ENCODE results near the gene NDUFS7.

NDUFS7 gene
- 27.4 to 33.9 (median 32.2) reads per million in 3 donors for total RNA-seq

GRCh38 chr19:1383312-1384084, at the start of gene NDUFS7:
Gene NDUFS7 (plus strand): TSS chr19:1383907. CDS start chr19:1383927, 20 bp downstream.
- Histone ChIP-seq H3K4me3 (ENCODE audit: insufficient read depth, low read depth, low read length, poor library complexity, severe bottlenecking) (peak within 1 kb of the TSS; percentile 94), H3K9me3 (ENCODE audit: control insufficient read depth, low read length) (no peaks in the 10 kb centered on the region), H3K4me1 (ENCODE audit: control insufficient read depth, insufficient read depth, low read length, poor library complexity, severe bottlenecking) (peaks cover 9% of the 10 kb centered on the region), H3K27ac (ENCODE audit: insufficient read depth, low read length, poor library complexity, severe bottlenecking) (peak within 1 kb of the TSS; percentile 72), H3K27me3 (replicated peaks; ENCODE audit: control insufficient read depth, insufficient read depth, low read length, poor library complexity, severe bottlenecking) (no peaks in the 10 kb centered on the region), H3K36me3 (ENCODE audit: control insufficient read depth, insufficient read depth, low read length) (peaks cover 6% of the 10 kb centered on the region)
- peak; percentile 86 to 93 (median 89) for DNase-seq

- DNase-seq, result no peak
- no peaks in the 10 kb centered on the region for H3K9me3 ChIP-seq (ENCODE audit: control insufficient read depth, low read length)
- no peak overlapping the region for H3K27ac ChIP-seq (ENCODE audit: insufficient read depth, low read length, poor library complexity, severe bottlenecking)
- no peaks in the 10 kb centered on the region for H3K36me3 ChIP-seq (ENCODE audit: control insufficient read depth, insufficient read depth, low read length)
- no peaks in the 10 kb centered on the region for H3K4me1 ChIP-seq (ENCODE audit: control insufficient read depth, insufficient read depth, low read length, poor library complexity, severe bottlenecking)
- no peaks in the 10 kb centered on the region for H3K27me3 ChIP-seq (replicated peaks; ENCODE audit: control insufficient read depth, insufficient read depth, low read length, poor library complexity, severe bottlenecking)
- no peak overlapping the region for H3K4me3 ChIP-seq (ENCODE audit: insufficient read depth, low read depth, low read length, poor library complexity, severe bottlenecking)
These were observed 47.5 kb upstream of the NDUFS7 start for GRCh38 chr19:1336079-1336684.

DNA sequence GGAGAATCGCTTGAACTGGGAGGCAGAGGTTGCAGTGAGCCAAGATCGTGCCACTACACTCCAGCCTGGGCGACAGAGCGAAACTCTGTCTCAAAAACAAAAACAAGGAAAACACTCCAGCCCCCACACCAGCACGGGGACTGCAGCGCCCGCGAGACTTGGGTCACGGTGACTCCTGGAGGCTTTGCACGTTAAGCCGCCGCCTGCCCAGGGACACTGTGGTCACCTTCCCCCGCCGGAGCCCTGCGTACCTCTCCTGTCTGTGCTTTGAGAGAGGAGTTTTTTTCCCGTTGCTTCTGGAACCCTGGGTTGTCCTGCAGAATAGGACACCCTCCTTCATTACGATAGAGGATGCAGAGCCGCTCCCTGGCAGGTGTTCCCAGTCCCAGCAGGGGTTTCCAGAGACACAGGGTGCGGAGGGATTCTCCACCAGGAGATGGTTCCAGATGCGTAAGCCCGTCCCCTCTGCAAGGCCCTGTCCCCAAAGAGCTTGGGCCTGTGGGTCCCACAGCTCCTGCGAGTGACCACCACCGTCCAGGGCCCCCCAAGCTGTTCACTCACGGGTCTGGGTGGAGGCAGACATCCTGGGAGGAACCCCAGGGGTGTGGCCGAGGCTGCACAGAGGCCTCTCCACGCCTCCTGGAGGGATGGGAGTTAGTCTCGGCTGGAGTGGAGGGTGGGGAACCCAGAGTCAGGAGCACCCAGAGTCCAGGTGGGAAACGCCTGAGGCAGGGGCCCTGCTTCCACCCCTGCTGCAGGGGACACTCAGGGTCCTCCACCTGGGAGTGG, 42.8 kb upstream of the NDUFS7 start:
- DNase-seq, result no peak
- Histone ChIP-seq H3K4me1 (ENCODE audit: control insufficient read depth, insufficient read depth, low read length, poor library complexity, severe bottlenecking) (no peaks in the 10 kb centered on the region), H3K27ac (ENCODE audit: insufficient read depth, low read length, poor library complexity, severe bottlenecking) (no peak overlapping the region), H3K4me3 (ENCODE audit: insufficient read depth, low read depth, low read length, poor library complexity, severe bottlenecking) (no peak overlapping the region), H3K9me3 (ENCODE audit: control insufficient read depth, low read length) (no peaks in the 10 kb centered on the region), H3K27me3 (replicated peaks; ENCODE audit: control insufficient read depth, insufficient read depth, low read length, poor library complexity, severe bottlenecking) (no peaks in the 10 kb centered on the region), H3K36me3 (ENCODE audit: control insufficient read depth, insufficient read depth, low read length) (no peaks in the 10 kb centered on the region)

DNA sequence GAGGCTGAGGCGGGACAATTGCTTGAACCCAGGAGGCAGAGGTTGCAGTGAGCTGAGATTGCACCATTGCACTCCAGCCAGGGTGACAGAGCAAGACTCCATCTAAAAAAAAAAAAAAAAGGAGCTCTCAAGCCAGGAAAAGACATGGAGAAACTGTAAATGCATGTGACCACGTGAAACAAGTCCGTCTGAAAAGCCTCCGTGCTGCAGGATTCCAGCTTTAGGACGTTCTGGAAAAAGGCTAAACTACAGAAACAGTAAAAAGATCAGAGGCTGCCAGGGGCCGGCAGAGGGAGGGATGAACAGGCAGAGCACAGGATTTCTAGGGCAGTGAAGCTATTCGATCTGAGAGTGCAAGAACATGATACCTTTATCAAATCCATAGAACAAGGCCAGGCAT, 40.7 kb upstream of the NDUFS7 start:
- no peak for DNase-seq
- Histone ChIP-seq H3K36me3 (ENCODE audit: control insufficient read depth, insufficient read depth, low read length) (no peaks in the 10 kb centered on the region), H3K4me3 (ENCODE audit: insufficient read depth, low read depth, low read length, poor library complexity, severe bottlenecking) (no peak overlapping the region)

DNA sequence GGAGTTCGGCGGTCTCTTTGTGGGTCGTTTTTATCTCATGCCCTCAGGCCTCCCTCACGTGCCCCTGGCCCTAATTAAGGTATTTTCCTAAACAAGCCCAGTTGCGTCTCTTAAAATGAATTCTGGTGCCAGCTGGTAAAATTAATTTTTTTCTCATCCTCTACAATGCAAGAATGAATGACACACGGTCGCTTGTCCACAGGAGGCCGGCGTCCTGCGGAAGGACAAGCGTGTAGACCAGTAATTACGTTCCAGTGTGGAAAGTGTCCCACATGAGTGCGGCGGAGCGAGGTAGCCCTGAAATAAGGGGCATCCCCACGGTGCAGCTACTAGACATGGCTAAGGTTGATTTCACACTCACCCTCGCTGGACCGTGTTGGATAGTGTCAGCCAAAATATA, 34.5 kb upstream of the NDUFS7 start:
- DNase-seq, result no peak
- Histone ChIP-seq H3K4me3 (ENCODE audit: insufficient read depth, low read depth, low read length, poor library complexity, severe bottlenecking) (no peak overlapping the region), H3K27ac (ENCODE audit: insufficient read depth, low read length, poor library complexity, severe bottlenecking) (no peak overlapping the region), H3K9me3 (ENCODE audit: control insufficient read depth, low read length) (no peaks in the 10 kb centered on the region), H3K27me3 (replicated peaks; ENCODE audit: control insufficient read depth, insufficient read depth, low read length, poor library complexity, severe bottlenecking) (no peaks in the 10 kb centered on the region), H3K4me1 (ENCODE audit: control insufficient read depth, insufficient read depth, low read length, poor library complexity, severe bottlenecking) (no peaks in the 10 kb centered on the region), H3K36me3 (ENCODE audit: control insufficient read depth, insufficient read depth, low read length) (no peaks in the 10 kb centered on the region)

More for the DNA sequence above, 40.7 kb upstream of the NDUFS7 start:
- Histone ChIP-seq H3K27ac (ENCODE audit: insufficient read depth, low read length, poor library complexity, severe bottlenecking) (no peak overlapping the region), H3K4me1 (ENCODE audit: control insufficient read depth, insufficient read depth, low read length, poor library complexity, severe bottlenecking) (no peaks in the 10 kb centered on the region), H3K9me3 (ENCODE audit: control insufficient read depth, low read length) (no peaks in the 10 kb centered on the region), H3K27me3 (replicated peaks; ENCODE audit: control insufficient read depth, insufficient read depth, low read length, poor library complexity, severe bottlenecking) (no peaks in the 10 kb centered on the region)

- H3K36me3 ChIP-seq (ENCODE audit: control insufficient read depth, insufficient read depth, low read length), result no peaks in the 10 kb centered on the region
- H3K9me3 ChIP-seq (ENCODE audit: control insufficient read depth, low read length), result no peaks in the 10 kb centered on the region
- H3K27ac ChIP-seq (ENCODE audit: insufficient read depth, low read length, poor library complexity, severe bottlenecking), result no peak overlapping the region
- H3K27me3 ChIP-seq (replicated peaks; ENCODE audit: control insufficient read depth, insufficient read depth, low read length, poor library complexity, severe bottlenecking), result no peaks in the 10 kb centered on the region
- H3K4me3 ChIP-seq (ENCODE audit: insufficient read depth, low read depth, low read length, poor library complexity, severe bottlenecking), result no peak overlapping the region
- peaks cover 7% of the 10 kb centered on the region for H3K4me1 ChIP-seq (ENCODE audit: control insufficient read depth, insufficient read depth, low read length, poor library complexity, severe bottlenecking)
- DNase-seq, result no peak
These were observed 32.8 kb upstream of the NDUFS7 start for GRCh38 chr19:1350867-1351266.

DNA sequence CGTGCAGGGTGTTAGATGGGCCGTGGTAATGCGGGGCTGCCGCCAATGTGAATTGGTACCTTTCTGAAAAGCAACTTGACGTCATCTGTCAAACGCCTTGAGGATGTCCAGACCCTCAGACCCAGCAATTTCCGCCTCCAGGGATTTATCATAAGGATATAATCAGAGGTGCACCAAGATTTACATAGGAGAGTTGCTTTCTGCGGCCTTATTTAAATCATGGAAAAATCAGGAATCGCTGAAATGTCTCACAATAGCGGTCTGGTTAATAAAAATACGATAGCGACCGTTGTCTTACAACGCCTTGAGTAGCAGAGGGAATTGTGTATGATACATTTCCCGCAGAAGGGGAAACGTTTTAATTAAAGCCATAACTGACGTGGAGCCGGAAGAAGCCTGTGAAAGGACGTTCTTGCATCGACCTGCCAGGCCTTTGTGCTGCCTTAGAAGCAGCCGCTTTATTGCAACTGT, 32.3 kb upstream of the NDUFS7 start:
- no peak overlapping the region for H3K4me3 ChIP-seq (ENCODE audit: insufficient read depth, low read depth, low read length, poor library complexity, severe bottlenecking)
- H3K4me1 ChIP-seq (ENCODE audit: control insufficient read depth, insufficient read depth, low read length, poor library complexity, severe bottlenecking), result peaks cover 8% of the 10 kb centered on the region
- no peak overlapping the region for H3K27ac ChIP-seq (ENCODE audit: insufficient read depth, low read length, poor library complexity, severe bottlenecking)
- DNase-seq, result no peak
- H3K9me3 ChIP-seq (ENCODE audit: control insufficient read depth, low read length), result no peaks in the 10 kb centered on the region
- H3K27me3 ChIP-seq (replicated peaks; ENCODE audit: control insufficient read depth, insufficient read depth, low read length, poor library complexity, severe bottlenecking), result no peaks in the 10 kb centered on the region
- H3K36me3 ChIP-seq (ENCODE audit: control insufficient read depth, insufficient read depth, low read length), result no peaks in the 10 kb centered on the region

DNA sequence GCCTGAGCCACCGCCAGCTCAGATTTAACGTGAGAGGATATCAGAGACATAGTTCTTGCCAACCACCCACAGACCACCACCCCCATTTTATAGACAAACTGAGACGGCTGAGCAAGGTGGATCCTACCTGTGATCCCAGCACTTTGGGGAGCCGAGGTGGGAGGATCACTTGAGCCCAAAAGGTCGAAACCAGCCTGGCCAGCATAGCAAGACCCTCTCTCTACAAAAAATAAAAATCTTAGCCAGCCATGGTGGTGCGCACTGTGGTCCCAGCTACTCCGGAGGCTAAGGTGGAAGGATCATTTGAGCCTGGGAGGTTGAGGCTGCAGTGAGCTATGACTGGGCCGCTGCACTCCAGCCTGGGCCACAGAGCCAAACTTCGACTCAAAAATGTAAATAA, 30.6 kb upstream of the NDUFS7 start:
- H3K27ac ChIP-seq (ENCODE audit: insufficient read depth, low read length, poor library complexity, severe bottlenecking), result no peak overlapping the region
- H3K36me3 ChIP-seq (ENCODE audit: control insufficient read depth, insufficient read depth, low read length), result peaks cover 6% of the 10 kb centered on the region
- no peak overlapping the region for H3K4me3 ChIP-seq (ENCODE audit: insufficient read depth, low read depth, low read length, poor library complexity, severe bottlenecking)
- no peak for DNase-seq
- no peaks in the 10 kb centered on the region for H3K27me3 ChIP-seq (replicated peaks; ENCODE audit: control insufficient read depth, insufficient read depth, low read length, poor library complexity, severe bottlenecking)
- peaks cover 8% of the 10 kb centered on the region for H3K4me1 ChIP-seq (ENCODE audit: control insufficient read depth, insufficient read depth, low read length, poor library complexity, severe bottlenecking)
- no peaks in the 10 kb centered on the region for H3K9me3 ChIP-seq (ENCODE audit: control insufficient read depth, low read length)

DNA sequence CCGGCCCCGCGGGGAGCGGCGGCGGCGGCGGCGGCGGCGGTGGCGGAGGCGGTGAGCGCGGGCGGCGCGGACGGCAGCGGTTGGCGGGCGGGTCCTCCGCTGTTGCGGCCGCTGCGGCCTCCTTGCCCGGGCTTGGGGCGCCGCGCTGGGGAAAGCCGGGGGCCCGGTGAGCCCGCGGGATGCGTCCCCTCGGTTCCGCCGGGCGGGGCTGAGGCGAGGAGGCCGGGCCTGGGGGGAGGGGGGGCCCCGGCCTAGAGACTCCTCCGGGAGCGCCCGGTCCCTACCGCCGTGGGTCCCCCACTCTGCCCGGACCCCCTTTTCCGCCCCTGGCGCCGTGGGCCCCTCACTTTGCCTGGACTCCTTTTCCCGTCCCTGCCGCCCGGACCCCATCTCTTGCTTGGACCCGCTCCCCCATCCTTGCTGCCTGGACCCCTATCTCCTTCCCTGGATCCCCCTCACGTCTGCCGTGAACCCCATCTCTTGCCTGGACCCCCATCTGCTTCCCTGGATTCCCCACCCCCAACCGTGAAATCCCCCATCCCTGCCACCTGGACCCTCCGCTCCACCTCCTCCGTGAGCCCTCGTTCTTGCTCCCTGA, 28.6 kb upstream of the NDUFS7 start:
- peak overlapping the region; percentile 62 for H3K4me3 ChIP-seq (ENCODE audit: insufficient read depth, low read depth, low read length, poor library complexity, severe bottlenecking)
- H3K27ac ChIP-seq (ENCODE audit: insufficient read depth, low read length, poor library complexity, severe bottlenecking), result peak overlapping the region; percentile 30
- DNase-seq, result no peak

More for the DNA sequence above, 28.6 kb upstream of the NDUFS7 start:
- H3K36me3 ChIP-seq (ENCODE audit: control insufficient read depth, insufficient read depth, low read length), result peaks cover 15% of the 10 kb centered on the region
- no peaks in the 10 kb centered on the region for H3K9me3 ChIP-seq (ENCODE audit: control insufficient read depth, low read length)
- H3K27me3 ChIP-seq (replicated peaks; ENCODE audit: control insufficient read depth, insufficient read depth, low read length, poor library complexity, severe bottlenecking), result no peaks in the 10 kb centered on the region
- peaks cover 8% of the 10 kb centered on the region for H3K4me1 ChIP-seq (ENCODE audit: control insufficient read depth, insufficient read depth, low read length, poor library complexity, severe bottlenecking)
